GM18517 (cell line): ENCODE results near the gene MYO18B.
"Not testable (repeated sequence)": the region's sequence is repeated elsewhere in the genome, so short reads cannot be mapped to it uniquely, and the experiment has no call there.

Source experiments
- ATAC-seq: cut with Tn5 transposase; IDR thresholded peaks from one replicate; pipeline ENCODE4 v1.9.1; 2021; ENCODE audit warnings: mild to moderate bottlenecking, moderate library complexity; ENCODE audit not compliant: unreplicated experiment

MYO18B gene, protein sequence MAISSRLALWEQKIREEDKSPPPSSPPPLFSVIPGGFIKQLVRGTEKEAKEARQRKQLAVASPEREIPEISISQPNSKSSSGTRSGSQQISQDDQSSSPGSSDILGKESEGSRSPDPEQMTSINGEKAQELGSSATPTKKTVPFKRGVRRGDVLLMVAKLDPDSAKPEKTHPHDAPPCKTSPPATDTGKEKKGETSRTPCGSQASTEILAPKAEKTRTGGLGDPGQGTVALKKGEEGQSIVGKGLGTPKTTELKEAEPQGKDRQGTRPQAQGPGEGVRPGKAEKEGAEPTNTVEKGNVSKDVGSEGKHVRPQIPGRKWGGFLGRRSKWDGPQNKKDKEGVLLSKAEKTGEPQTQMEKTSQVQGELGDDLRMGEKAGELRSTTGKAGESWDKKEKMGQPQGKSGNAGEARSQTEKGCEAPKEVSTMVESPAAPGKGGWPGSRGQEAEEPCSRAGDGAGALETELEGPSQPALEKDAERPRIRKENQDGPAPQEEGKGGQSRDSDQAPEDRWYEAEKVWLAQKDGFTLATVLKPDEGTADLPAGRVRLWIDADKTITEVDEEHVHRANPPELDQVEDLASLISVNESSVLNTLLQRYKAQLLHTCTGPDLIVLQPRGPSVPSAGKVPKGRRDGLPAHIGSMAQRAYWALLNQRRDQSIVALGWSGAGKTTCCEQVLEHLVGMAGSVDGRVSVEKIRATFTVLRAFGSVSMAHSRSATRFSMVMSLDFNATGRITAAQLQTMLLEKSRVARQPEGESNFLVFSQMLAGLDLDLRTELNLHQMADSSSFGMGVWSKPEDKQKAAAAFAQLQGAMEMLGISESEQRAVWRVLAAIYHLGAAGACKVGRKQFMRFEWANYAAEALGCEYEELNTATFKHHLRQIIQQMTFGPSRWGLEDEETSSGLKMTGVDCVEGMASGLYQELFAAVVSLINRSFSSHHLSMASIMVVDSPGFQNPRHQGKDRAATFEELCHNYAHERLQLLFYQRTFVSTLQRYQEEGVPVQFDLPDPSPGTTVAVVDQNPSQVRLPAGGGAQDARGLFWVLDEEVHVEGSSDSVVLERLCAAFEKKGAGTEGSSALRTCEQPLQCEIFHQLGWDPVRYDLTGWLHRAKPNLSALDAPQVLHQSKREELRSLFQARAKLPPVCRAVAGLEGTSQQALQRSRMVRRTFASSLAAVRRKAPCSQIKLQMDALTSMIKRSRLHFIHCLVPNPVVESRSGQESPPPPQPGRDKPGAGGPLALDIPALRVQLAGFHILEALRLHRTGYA (N-terminal part only)

DNA sequence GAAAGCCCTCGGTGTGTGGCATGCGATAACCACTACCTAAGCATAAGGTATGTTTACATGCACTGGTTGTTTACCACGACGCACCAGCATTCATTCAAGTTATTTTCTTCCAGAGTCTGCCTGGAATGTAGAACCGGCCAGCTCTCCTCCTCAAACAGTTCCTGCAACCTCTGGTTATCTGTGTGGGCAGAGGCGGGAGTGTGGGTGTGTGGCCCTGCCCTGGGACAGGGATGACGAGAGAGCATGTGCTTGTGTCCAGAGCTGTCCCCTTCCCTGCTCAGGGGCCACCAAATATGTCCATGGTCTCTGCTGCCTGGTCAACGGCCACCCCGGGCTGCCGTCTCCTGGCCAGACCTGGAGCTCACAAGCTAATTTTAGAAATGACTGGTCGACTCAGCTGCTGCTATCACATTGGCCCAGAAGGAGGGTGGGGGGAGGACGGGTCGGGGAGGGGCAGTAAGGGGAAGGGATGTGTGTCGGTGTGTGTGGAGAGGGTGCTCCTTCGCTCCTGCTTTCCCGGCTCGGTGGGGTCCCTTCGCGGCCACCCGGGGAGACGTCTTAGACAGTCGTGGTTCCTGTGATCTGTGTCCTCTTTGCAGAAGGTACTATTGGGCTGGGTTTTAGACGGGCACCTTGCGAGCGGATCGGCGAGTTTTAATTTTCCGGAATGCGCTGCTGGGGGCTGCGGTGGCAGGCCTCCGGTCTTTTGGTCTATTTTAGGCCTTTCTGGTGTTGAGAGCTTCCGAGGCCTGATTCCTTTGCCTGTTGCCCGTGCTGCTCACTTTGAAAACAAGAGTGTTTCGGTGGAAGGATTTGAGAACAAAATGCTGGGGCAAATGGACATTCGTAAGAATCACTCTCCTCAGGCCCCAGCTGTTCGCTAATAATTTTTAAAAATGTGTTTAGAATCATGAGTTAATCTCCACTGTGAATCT lies at the start of gene MYO18B:
MYO18B (plus strand) TSS at position 497 of the 935 bp plus-strand sequence. CDS start 18,905 bp downstream, outside the sequence.
- no peak for ATAC-seq

DNA sequence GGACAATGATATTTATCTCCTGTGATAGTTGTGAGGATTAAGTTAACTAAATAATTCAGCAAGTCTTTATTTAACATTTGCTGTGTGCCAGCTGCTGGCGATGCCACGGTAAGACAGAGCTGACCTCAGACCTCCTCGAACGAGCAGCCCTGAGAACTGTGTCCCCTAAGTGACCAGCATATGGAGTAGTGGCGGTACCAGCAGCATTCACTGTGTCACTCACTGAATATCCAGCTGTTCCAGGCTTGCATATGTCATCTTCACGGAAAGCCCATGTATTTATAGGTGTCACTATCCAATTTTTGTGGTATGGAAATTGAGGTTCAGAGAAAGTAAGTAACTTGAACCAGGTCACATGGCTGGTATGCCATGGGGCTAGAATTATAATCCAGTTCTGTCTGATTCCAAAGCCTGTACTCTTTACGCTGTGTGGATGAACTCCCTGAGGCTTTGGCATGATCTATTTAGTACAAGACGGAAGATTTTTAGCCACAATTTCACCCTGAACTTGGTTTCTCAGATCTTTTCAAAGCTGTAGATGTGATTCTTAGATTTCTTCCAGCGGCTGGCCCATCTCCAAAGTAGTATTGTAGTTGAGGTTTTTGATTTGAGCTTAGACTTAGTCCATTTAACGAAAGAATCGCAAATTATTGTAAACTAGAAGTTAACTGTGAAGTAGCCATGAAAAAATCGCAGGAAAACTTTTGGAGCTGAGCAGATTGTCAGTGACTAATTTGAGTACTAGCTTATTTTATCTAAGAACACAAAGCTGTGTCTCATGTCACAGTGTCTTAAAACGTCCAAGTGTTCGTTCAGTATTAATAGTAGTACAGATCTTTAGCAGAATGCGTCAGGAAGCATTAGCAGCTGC lies 49.4 kb upstream of the MYO18B start:
- no peak for ATAC-seq

DNA sequence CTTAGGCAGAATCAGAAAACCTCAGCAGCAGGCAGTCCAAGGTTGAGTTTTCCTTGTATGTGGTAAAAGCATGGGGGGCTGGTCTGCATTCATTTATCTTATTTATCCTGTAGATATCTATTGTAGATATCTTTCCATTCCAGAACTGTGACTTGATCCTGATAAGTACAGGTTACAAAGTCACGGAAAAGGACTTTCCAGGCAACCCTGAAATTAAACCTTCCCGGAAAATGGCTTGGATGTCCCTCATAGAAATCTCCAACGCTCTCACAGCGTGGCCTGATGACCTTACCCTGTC lies 48.8 kb upstream of the MYO18B start:
- no peak for ATAC-seq

DNA sequence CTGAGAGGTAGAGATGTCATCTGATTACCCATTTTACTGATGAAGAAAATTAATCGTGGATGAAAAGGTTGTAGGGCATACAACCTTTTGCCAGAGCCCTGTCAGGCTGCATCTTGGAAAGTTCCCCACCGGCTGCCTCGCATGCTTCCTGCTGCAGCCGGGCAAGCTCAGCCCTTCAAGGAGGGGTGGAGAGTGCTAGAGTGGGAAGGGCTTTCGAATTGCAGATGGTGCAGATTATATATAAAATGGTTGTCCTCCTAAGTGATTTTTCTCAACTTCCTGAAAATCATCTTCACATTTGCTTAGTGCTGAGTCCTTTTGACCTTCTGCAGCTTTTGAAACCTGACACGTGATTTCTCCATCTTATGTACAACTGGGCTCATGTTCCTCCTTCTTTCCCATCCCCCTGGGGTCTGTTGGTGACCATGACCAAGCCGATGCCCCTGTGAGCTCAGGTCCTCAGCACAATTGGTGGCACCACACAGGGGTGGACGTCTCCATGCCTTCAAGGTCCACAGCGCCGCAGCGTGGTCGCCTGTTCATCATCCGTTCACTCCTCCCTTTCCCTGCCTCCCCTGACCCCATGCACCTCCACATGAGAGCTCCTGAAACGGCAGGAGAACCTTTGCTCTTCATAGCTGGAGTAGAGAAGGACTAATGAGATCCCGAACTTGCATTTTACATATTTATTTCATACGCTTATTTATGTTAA lies 47.6 kb upstream of the MYO18B start:
- ATAC-seq = no peak

DNA sequence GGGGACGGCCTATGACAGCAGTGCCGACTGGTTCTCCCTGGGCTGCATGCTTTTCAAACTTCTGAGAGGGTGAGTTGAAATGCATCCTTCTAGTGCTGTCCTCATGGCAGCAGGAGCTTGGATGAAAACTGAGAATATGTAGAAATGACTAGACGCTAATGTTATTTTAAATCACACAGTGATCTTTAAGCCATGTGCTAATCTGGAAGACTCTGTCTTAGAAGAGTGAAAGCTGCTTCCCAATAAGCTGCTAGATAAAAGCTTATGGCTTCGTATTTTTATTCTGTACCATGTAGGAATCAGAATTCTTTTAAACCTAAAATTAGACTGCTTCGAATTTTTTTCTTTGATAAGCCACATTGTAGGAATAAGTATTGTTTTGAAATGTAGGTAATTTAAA lies 46.8 kb upstream of the MYO18B start:
- ATAC-seq = no peak

DNA sequence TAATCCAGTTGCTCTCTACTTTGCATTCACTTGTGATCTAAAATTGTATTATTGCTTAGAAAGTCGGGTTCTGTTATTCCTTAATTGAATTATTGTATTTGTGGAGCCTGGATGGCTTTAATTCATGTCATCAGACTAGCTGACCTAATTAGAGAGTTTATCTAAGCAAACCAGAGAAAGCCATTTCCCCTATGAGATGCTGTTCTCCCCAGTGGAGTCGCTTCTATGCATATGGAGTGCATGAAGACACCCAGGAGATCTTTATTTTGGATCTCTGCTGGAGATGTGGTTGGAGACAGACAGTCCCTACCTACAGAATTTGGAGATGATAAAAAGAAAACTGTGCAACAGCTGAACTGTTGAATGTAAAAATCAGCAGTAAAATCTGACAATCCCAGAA lies 45.2 kb upstream of the MYO18B start:
- no peak for ATAC-seq

DNA sequence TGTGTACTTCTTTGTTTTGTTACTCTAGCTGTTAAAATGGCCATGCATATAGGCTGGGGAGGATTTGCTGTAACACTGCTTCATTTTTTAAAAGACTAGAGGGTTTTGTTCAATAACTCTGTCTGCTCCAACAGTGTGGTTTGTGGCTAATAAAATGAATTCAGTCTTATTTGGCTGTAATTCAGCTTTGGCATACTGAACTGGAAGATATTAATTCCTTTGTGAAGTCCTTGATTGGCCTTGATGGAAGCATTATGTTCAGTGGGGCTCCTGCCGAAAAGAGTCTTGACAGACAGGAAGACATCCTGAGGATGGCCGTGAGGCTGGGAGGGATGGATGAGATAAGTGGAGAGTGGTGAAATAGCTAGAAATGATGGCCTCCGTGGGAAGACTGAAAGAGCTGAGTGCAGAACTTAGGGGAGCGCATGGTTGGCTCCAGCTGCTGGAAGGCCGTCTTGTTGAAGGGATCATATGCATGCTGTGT lies 44.8 kb upstream of the MYO18B start:
- no peak for ATAC-seq

DNA sequence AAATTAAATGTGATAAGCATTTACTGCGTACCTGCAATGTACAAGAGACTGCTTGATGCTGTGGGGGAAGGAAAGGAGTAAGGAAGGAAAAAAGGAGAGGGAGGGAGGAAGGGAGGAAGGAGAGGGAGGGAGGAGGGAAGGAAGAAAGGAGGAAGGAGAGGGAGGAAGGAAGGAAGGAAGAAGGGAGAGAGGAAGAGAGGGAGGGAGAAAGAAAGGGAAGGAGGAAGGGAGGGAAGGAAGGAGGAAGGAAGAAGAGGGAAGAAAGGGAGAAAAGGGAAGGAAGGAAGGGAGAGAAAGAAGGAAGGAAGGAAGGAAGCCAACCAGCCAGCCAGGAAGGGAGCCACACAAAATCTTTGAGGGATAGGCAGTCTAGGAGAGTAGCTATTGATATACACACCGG lies 44.0 kb upstream of the MYO18B start:
- ATAC-seq = no peak

DNA sequence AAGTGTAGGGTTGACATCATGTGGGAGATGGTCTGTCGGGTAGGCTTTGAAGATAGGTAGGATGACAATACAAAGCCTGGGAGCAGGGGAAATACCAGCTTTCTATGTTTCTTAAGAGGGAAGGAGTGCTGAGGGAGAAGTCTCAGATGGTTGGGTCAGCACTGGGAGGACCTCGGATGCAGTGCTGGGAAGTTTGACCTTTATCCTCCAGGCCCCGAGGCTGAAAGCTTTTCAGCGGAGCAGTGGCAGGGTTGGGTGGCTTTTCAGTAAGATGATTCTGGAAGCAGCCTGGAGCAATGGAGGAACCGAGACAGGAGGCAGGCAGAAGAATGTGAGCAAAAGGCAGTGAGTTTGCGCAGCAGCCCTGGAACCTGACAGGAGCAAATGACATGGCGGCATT lies 43.5 kb upstream of the MYO18B start:
- ATAC-seq = no peak

DNA sequence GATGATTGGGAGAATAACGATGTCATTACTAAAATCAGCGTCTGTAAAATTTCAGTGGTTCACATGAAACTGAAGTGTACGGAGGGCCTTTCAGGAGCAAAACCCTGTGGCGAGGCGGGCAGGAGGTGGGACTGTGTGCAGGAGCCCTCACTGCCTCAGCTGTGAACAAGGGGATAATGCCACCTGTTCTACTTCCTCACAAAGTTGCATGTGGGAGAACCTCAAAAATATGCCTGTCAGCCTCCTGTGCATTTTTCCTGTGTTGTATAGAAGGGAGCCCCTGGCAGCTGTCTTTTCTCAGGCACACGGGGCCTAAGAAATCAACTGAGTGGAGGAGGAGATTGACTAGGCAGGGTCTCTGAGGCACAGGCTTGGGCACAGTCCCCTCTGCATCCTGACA lies 43.0 kb upstream of the MYO18B start:
- no peak for ATAC-seq

DNA sequence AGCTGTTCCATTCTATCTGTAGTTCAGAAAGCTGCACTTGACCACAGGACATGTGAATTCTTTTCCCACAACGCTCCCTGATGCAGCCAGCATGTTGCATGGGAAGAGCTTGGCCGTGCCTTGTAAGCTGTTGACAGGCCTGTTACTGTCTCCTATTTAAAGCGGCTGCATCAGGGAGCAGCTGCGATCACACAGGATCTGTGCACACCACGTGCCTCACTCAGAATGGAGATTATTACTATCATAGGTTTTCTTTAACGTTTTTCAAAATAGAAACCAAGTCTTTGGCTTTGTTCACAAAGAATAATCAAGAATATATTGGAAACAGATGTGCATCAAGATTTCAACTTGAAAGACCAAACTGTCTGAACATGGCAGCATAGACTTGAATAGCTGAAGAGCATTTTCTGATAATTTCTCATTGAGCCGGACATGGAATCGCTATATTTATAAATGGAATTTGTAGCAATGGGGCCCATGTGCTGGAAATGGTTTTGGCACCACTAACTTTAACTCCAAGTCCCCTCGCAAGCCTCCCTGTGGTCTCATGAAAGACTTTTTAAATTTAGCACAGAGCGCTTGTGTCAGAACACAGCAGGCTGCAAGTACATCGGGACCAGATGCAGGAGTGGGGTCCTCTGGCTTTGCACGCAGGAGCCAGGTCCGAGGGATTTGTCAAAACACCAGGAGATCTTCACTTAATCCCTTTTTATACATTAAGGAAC lies 40.8 kb upstream of the MYO18B start:
- ATAC-seq = no peak

DNA sequence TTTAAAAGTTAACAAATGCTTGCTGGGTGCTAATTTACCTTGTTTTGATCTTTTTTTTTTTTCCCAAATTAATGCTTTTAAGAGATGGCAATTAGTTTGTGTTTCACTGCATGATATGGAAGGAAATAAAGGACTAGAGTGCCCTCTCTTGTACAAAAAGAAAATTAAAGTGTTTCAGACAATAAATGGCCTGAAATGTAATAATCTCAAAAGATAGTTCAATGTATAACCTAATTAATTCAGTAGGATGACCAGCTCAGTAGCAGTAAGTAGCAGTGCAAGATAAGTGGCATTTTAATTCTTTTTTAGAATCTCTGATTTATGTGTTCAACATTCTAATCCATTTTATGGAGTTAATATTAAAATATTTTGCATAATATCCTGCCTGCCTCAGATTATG lies 39.9 kb upstream of the MYO18B start:
- ATAC-seq = no peak

DNA sequence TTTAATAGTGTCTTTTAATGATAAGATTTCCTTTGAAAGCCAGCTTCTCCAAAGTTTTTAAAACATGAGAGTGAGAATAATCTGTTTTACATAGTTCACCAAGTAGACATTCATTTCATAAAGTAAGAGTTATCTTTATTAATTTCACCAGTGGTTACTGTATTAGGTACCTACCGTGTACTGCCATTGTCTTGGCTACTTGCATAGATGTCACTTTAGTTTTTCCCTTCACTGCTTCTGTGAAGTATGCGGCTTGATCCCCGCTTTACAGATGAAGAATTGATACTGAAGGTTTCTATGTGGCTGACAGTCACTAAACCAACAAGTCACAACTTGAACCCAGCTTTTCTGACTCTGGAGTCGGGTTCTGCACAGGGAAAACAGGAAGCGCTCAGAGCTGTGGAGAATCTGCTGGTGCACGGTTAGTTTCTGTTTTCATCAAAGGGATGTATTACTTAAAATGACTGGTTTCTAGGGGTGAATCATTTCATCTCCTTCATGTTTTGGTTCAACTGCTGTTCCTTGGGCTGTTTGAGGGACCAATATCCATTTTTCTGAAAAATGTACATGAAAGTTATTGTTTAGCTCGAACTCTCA lies 39.3 kb upstream of the MYO18B start:
- ATAC-seq = no peak

DNA sequence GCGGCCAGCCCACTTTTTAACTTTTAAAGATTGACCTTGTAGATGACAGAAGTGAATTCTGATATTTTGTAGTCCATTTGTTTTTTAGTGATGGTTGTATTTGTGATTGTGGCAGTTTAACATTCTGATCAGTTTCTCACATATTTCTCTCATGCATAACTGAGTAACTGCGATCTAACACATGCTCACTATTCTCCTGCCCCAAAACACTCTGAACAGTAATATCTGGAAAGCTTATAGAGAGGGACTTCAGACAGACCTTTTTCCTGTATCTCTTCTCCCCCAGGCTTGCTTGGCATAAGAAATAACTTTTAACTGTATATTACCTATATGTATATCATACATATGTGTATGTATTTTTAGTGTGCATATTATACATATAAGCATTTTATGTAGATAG lies 37.3 kb upstream of the MYO18B start:
- no peak for ATAC-seq

DNA sequence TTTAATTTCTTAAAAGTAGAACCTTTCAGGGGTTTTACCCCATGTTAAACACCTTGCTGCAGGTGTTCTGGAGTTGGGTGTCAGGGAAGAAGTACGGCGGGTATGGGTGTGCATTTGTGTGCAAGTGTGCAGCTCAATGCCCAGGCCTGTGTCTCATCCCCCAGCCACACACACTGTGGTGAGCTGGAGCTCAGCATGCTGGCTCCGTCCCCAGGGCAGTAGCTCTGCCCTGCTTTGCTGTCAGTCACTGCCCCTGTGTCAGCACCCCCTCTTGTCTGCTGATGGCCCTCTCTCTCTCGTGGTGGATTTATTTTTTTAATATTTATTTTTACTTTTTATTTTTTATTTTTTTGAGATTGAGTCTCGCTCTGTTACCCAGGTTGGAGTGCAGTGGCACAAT lies 35.8 kb upstream of the MYO18B start:
- no peak for ATAC-seq

DNA sequence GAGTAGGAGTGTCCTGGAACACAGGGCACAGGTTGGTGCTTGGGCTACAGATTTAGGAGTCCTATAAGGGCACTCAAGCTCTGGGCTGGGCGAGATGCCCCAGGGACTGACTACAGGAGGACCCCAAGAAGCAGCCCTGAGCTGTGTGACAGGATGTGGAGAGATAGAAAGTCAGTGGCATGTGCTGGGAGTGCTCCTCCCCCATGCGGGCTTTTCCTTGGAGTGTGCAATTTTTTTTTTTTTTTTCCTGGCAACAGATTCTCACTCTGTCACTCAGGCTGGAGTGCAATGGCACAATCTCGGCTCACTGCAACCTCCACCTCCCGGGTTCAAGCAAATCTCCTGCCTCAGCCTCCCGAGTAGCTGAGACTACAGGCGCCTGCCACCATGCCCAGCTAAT lies 33.6 kb upstream of the MYO18B start:
- not testable (repeated sequence) for ATAC-seq

DNA sequence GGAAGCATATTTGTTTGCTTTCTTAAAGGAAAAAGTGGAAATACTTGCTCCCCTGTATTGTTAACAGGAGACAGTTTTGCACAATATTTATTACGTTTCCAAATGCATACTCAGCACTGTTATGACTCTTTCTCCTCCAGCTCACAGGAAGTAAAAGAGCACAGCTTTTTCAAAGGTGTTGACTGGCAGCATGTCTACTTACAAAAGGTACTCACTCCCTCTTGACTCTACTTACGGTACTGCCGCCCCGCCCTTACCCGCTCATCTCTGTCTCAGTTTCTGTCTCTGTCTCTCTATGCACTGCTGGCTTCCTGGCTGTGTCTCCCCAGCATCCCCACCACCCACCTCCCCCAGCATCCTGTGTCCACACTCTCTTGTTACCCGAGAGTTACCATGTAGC lies 32.2 kb upstream of the MYO18B start:
- ATAC-seq = no peak

DNA sequence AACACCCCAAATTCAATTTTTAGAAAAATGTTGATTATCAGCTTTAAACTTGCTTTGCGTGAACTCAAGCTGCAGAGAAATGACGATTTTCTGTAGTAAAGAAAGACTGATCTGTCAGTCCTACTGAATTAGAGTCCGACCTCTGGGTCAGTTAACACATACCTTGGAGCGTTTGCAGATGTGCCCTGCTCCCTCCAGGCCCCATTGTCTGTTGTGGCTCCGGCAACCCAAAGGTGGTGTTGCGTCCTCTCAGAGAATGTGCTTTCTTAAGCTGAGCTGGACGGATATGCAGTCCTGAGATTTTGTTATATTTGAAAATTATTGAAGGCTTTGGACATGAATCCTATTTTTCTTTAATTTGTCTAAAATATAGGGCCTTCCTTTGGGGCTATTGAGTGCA lies 31.5 kb upstream of the MYO18B start:
- ATAC-seq = no peak
